HEK293 (cell line): Measurements from ENCODE around the gene TMEM212.

Experiments used
- CTCF ChIA-PET: fragments of 350-600 bp; formaldehyde crosslinking; extraction: SDS; loops from one replicate; lab custom pipeline; 2021; ENCODE audit warnings: antibody characterized with exemption; lab: Yijun Ruan, JAX
- POLR2A ChIA-PET: fragments of 300-600 bp; formaldehyde crosslinking; extraction: SDS; loops from one replicate; lab custom pipeline; 2020; ENCODE audit warnings: antibody characterized with exemption, inconsistent platforms; lab: Yijun Ruan, JAX
- H3K27ac ChIP-seq: fragments of 200-500 bp; sonication (Bioruptor generic); 2 replicates; pipeline ENCODE4 v1.5.1; 2014; ENCODE audit warnings: low read depth, low read length, control low read depth, inconsistent platforms; ENCODE audit errors: extremely low read depth
- H3K36me3 ChIP-seq, 2 experiments: fragments of 200-500 bp in 1 of 2; sonication (Bioruptor generic) in 1 of 2; 1 replicate in 1 of 2; 2 replicates in 1 of 2; pipeline ENCODE4 v1.5.1; 2014 to 2017; ENCODE audit warnings: inconsistent platforms in 2 of 2, low read length in 2 of 2; ENCODE audit not compliant: control insufficient read depth in 2 of 2, insufficient read depth in 1 of 2
- H3K4me1 ChIP-seq: fragments of 200-500 bp; sonication (Bioruptor generic); 2 replicates; pipeline ENCODE4 v1.5.1; 2014; ENCODE audit warnings: mild to moderate bottlenecking, low read length, inconsistent platforms; ENCODE audit not compliant: control insufficient read depth, insufficient read depth
- H3K4me3 ChIP-seq: 2 replicates; pipeline ENCODE4 v1.5.1; 2011; ENCODE audit warnings: low read depth, mild to moderate bottlenecking, control low read depth, low read length, moderate library complexity
- H3K9me3 ChIP-seq: fragments of 200-500 bp; sonication (Bioruptor generic); 2 replicates; pipeline ENCODE4 v1.5.1; 2014; ENCODE audit warnings: low read depth, low read length, inconsistent platforms; ENCODE audit not compliant: control insufficient read depth, insufficient read depth
- GLI2 ChIP-seq: fragments of 450-650 bp; formaldehyde crosslinking; IDR thresholded peaks from 2 replicates; pipeline ENCODE4; 2017; ENCODE audit warnings: missing biosample characterization, missing genetic modification characterization, low read depth, borderline replicate concordance
- GLIS2 ChIP-seq: fragments of 450-650 bp; formaldehyde crosslinking; IDR thresholded peaks from 2 replicates; pipeline ENCODE4 v1.5.1; 2016; ENCODE audit warnings: missing biosample characterization, missing genetic modification characterization
- MZF1 ChIP-seq: fragments of 450-650 bp; formaldehyde crosslinking; IDR thresholded peaks from 2 replicates; pipeline ENCODE4 v1.5.1; 2017; ENCODE audit warnings: missing biosample characterization, missing genetic modification characterization, borderline replicate concordance
- SP3 ChIP-seq: fragments of 450-650 bp; formaldehyde crosslinking; IDR thresholded peaks from 2 replicates; pipeline ENCODE4 v1.5.1; 2016; ENCODE audit warnings: missing biosample characterization, missing genetic modification characterization
- ZBTB1 ChIP-seq: fragments of 450-650 bp; formaldehyde crosslinking; IDR thresholded peaks from 2 replicates; pipeline ENCODE4 v1.5.1; 2016; ENCODE audit warnings: missing biosample characterization, missing genetic modification characterization
- ZBTB17 ChIP-seq: fragments of 450-650 bp; formaldehyde crosslinking; IDR thresholded peaks from 2 replicates; pipeline ENCODE4 v1.5.1; 2016; ENCODE audit warnings: missing biosample characterization, missing genetic modification characterization
- ZIC2 ChIP-seq: fragments of 450-650 bp; formaldehyde crosslinking; IDR thresholded peaks from 2 replicates; pipeline ENCODE4 v1.5.1; 2016; ENCODE audit warnings: missing biosample characterization, missing genetic modification characterization
- ZNF248 ChIP-seq: fragments of 450-650 bp; formaldehyde crosslinking; IDR thresholded peaks from 2 replicates; pipeline ENCODE4 v1.5.1; 2017; ENCODE audit warnings: missing biosample characterization, missing genetic modification characterization
- ZNF324 ChIP-seq: fragments of 450-650 bp; formaldehyde crosslinking; IDR thresholded peaks from 2 replicates; pipeline ENCODE4 v1.5.1; 2016; ENCODE audit warnings: missing biosample characterization, missing genetic modification characterization
- ZNF335 ChIP-seq: fragments of 450-650 bp; formaldehyde crosslinking; conservative IDR thresholded peaks from 2 replicates; pipeline ENCODE4 v1.5.1; 2016; ENCODE audit warnings: missing biosample characterization, missing genetic modification characterization
- ZNF341 ChIP-seq: fragments of 450-650 bp; formaldehyde crosslinking; IDR thresholded peaks from 2 replicates; pipeline ENCODE4; 2016; ENCODE audit warnings: low read depth, missing biosample characterization, missing genetic modification characterization
- ZNF391 ChIP-seq: fragments of 450-650 bp; formaldehyde crosslinking; IDR thresholded peaks from 2 replicates; pipeline ENCODE4 v1.5.1; 2016; ENCODE audit warnings: low read depth, missing biosample characterization, missing genetic modification characterization, borderline replicate concordance
- ZNF423 ChIP-seq: fragments of 450-650 bp; formaldehyde crosslinking; IDR thresholded peaks from 2 replicates; pipeline ENCODE4 v1.5.1; 2016; ENCODE audit warnings: missing biosample characterization, missing genetic modification characterization
- ZNF544 ChIP-seq: fragments of 450-650 bp; formaldehyde crosslinking; IDR thresholded peaks from 2 replicates; pipeline ENCODE4 v1.5.0; 2017; ENCODE audit warnings: missing biosample characterization, missing genetic modification characterization
- ZNF560 ChIP-seq: fragments of 450-650 bp; formaldehyde crosslinking; IDR thresholded peaks from 2 replicates; pipeline ENCODE4 v1.5.1; 2017; ENCODE audit warnings: missing biosample characterization, missing genetic modification characterization, borderline replicate concordance
- TF ChIP-seq, protein P1 (sequence below): fragments of 450-650 bp; formaldehyde crosslinking; IDR thresholded peaks from 2 replicates; pipeline ENCODE4; 2016; ENCODE audit warnings: missing biosample characterization, missing genetic modification characterization
- TF ChIP-seq, protein P2 (sequence below): fragments of 450-650 bp; formaldehyde crosslinking; IDR thresholded peaks from 2 replicates; pipeline ENCODE4 v1.5.1; 2016; ENCODE audit warnings: missing biosample characterization, missing genetic modification characterization
- TF ChIP-seq, protein P3 (sequence below): fragments of 450-650 bp; formaldehyde crosslinking; IDR thresholded peaks from 2 replicates; pipeline ENCODE4 v1.5.1; 2016; ENCODE audit warnings: missing biosample characterization, missing genetic modification characterization
- TF ChIP-seq, protein P4 (sequence below): IDR thresholded peaks from 2 replicates; pipeline ENCODE4 v1.6.1; 2011; ENCODE audit warnings: mild to moderate bottlenecking, low read depth, low read length, borderline replicate concordance

Gene TMEM212

DNA sequence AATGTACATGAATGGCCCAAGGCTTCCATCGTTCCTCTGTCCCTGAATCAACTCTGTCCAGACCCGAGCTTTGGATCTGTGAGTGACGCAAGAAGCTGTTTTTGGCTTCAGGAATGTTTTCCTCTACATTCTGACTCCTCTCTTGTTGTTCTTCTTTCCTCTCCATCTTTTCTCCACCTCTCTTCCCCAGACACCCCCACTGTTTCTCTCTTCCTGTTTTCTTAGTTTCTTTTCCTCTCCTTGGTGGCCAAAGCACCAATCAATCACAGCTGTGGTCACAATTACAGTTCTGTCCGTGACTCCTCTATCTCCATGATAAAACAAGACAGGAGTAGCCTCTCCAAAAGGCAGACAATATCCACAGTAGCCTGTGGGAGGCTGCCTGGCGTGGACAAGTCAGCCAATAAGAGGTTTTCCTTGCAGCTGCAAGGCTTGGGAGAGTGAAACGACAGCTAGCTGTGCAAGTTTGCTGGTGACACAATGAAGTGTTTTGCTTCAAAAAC lies 4.9 kb upstream of the TMEM212 start:
- H3K36me3 ChIP-seq, result no peaks in the 10 kb centered on the region
- no peaks in the 10 kb centered on the region for H3K9me3 ChIP-seq
- no peak overlapping the region for H3K4me3 ChIP-seq
- ChIA-PET POLR2A (no interaction called here), CTCF (interaction anchor here (0.6 to 0.9 kb wide), 3 partner anchors 49 to 288 kb away, joined by 3 to 4 read pairs (median 3); no protein-coding TSS in a partner anchor)
- H3K27ac ChIP-seq, result no peak overlapping the region
- no peaks in the 10 kb centered on the region for H3K4me1 ChIP-seq
- TF ChIP-seq ZNF324 (tag by site-specific recombination) (no peak), ZBTB17 (tag by site-specific recombination) (peak; percentile 24; the same call in 1 of the 2 replicates)

DNA sequence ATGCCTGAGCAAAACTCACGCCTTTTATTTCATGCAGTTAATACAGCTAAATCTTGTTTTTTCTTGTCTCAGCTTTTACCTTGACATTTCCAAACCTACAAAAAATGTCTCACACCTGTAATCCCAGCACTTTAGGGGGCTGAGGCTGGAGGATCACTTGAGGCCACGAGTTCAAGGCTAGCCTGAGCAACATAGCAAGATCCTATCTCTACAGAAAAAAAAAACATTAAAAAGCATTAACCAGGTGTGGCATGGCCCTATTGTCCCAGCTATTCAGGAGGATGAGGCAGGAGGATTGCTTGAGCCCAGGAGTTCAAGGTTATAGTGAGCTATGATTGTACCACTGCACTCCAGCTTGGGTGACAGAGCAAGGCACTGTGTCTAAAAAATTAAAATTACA lies 3.9 kb upstream of the TMEM212 start:
- Histone ChIP-seq H3K4me1 (no peaks in the 10 kb centered on the region), H3K36me3 (no peaks in the 10 kb centered on the region), H3K9me3 (no peaks in the 10 kb centered on the region), H3K4me3 (no peak overlapping the region), H3K27ac (no peak overlapping the region)
- POLR2A ChIA-PET, result no interaction called here
- TF ChIP-seq ZNF391 (tag by site-specific recombination) (no peak), GLIS2 (tag by site-specific recombination) (no peak), SP3 (tag by site-specific recombination) (no peak), ZNF423 (tag by site-specific recombination) (no peak), ZNF560 (tag by site-specific recombination) (no peak), ZNF248 (tag by site-specific recombination) (no peak), ZBTB1 (tag by site-specific recombination) (no peak), ZNF341 (tag by site-specific recombination) (no peak), GLI2 (tag by site-specific recombination) (no peak), ZNF544 (tag by site-specific recombination) (no peak), MZF1 (tag by site-specific recombination) (no peak), ZNF335 (no peak), ZNF324 (tag by site-specific recombination) (no peak), ZIC2 (no peak)
- TF ChIP-seq, protein P1, sequence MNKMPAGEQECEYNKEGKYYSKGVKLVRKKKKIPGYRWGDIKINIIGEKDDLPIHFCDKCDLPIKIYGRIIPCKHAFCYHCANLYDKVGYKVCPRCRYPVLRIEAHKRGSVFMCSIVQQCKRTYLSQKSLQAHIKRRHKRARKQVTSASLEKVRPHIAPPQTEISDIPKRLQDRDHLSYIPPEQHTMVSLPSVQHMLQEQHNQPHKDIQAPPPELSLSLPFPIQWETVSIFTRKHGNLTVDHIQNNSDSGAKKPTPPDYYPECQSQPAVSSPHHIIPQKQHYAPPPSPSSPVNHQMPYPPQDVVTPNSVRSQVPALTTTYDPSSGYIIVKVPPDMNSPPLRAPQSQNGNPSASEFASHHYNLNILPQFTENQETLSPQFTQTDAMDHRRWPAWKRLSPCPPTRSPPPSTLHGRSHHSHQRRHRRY (tag by site-specific recombination), result no peak
- TF ChIP-seq, protein P2, sequence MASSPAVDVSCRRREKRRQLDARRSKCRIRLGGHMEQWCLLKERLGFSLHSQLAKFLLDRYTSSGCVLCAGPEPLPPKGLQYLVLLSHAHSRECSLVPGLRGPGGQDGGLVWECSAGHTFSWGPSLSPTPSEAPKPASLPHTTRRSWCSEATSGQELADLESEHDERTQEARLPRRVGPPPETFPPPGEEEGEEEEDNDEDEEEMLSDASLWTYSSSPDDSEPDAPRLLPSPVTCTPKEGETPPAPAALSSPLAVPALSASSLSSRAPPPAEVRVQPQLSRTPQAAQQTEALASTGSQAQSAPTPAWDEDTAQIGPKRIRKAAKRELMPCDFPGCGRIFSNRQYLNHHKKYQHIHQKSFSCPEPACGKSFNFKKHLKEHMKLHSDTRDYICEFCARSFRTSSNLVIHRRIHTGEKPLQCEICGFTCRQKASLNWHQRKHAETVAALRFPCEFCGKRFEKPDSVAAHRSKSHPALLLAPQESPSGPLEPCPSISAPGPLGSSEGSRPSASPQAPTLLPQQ (tag by site-specific recombination), result no peak
- TF ChIP-seq, protein P3, sequence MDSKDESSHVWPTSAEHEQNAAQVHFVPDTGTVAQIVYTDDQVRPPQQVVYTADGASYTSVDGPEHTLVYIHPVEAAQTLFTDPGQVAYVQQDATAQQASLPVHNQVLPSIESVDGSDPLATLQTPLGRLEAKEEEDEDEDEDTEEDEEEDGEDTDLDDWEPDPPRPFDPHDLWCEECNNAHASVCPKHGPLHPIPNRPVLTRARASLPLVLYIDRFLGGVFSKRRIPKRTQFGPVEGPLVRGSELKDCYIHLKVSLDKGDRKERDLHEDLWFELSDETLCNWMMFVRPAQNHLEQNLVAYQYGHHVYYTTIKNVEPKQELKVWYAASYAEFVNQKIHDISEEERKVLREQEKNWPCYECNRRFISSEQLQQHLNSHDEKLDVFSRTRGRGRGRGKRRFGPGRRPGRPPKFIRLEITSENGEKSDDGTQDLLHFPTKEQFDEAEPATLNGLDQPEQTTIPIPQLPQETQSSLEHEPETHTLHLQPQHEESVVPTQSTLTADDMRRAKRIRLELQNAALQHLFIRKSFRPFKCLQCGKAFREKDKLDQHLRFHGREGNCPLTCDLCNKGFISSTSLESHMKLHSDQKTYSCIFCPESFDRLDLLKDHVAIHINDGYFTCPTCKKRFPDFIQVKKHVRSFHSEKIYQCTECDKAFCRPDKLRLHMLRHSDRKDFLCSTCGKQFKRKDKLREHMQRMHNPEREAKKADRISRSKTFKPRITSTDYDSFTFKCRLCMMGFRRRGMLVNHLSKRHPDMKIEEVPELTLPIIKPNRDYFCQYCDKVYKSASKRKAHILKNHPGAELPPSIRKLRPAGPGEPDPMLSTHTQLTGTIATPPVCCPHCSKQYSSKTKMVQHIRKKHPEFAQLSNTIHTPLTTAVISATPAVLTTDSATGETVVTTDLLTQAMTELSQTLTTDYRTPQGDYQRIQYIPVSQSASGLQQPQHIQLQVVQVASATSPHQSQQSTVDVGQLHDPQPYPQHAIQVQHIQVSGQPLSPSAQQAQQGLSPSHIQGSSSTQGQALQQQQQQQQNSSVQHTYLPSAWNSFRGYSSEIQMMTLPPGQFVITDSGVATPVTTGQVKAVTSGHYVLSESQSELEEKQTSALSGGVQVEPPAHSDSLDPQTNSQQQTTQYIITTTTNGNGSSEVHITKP (tag by site-specific recombination), result no peak
- TF ChIP-seq, protein P4, sequence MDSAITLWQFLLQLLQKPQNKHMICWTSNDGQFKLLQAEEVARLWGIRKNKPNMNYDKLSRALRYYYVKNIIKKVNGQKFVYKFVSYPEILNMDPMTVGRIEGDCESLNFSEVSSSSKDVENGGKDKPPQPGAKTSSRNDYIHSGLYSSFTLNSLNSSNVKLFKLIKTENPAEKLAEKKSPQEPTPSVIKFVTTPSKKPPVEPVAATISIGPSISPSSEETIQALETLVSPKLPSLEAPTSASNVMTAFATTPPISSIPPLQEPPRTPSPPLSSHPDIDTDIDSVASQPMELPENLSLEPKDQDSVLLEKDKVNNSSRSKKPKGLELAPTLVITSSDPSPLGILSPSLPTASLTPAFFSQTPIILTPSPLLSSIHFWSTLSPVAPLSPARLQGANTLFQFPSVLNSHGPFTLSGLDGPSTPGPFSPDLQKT, result no peak
- CTCF ChIA-PET, result interaction anchor here (0.5 kb wide), 1 partner anchor 208 kb away, joined by 3 read pairs; no protein-coding TSS in a partner anchor
